ENCODE results near the gene SAA4. TPM values are rescaled to one million over a fixed set of nuclear protein-coding genes. Genes with fewer than 3 reads are reported as not detected.

SAA4 gene
- total and polyA plus RNA-seq, 2 experiments from 2014 or later, result not detected

DNA sequence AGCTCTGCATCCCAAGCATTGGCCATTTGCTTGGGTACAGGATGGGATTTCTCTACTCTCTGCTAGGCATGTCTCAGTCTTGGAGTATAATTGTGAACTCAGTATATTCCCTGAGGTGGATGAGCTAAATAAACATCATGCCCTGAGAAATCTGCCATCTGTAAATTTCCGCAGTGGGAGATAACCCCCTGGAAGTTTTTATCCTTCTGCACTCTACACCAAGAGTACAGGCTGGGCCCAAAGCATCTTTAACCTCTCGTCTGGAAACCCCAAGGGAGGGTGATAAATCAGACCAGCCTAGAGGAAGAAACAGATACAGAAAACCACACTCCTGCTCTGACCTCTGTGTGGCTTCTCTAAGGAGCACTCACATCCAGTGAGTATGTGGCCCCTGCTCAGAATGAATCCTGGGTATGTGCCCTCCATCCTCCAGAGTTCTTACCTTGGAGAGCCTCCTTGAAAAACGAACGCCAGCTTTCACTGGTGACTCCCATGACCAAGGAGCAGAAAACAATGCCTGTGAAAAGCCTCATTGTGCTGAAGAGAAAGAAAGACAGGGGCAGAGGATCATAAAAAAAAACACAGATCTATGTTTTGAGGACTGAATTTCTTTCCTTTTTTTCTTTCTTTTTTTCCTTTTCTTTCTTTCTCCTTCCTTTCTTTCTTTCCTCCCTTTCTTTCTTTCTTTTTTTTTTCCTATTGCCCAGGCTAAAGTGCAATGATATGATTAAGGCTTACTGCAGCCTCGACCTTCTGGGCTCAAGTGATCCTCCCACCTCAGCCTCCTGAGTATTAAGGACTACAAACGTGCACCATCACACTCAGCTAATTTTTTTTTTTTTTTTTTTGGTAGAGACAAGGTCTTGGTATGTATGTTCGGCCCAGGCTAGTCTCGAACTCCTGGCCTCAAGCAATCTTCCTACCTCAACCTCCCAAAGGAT is 938 bp downstream of the SAA4 start:
- Histone ChIP-seq H3K36me3 (ENCODE audit: insufficient read depth) (no peaks in the 10 kb centered on the region), H2AFZ (0 out of 2 replicates have a peak overlapping the region, but pooled peaks have one; percentile 47), H3K27me3 (ENCODE audit: insufficient read depth) (no peaks in the 10 kb centered on the region), H3K9me2 (ENCODE audit: insufficient read depth) (no peaks in the 10 kb centered on the region), H3F3A (replicated peaks; ENCODE audit: low read depth) (no peaks in the 10 kb centered on the region), H3K79me2 (replicated peaks; ENCODE audit: insufficient read depth) (no peaks in the 10 kb centered on the region), H3K4me1 (ENCODE audit: insufficient read depth) (no peaks in the 10 kb centered on the region), H3K27ac (ENCODE audit: low read depth) (no peak overlapping the region), H3K4me2 (no peak overlapping the region), H3K4me3 (no peak overlapping the region), H4K20me1 (replicated peaks; ENCODE audit: insufficient read depth) (no peaks in the 10 kb centered on the region)
- no peaks in the 10 kb centered on the region for H3K36me3 Mint-ChIP-seq (ENCODE audit: low read depth)
- H3K4me3 Mint-ChIP-seq, result no peak overlapping the region
- DNase-seq (ENCODE audit: low spot score), result no peak
- H3K27ac Mint-ChIP-seq, result no peak overlapping the region
- no peak for TF ChIP-seq ETS1 (IDR thresholded peaks at IDR 0.05)
- no peak for TF ChIP-seq POLR2AphosphoS5 (IDR thresholded peaks at IDR 0.05; ENCODE audit: low read depth)
- TF ChIP-seq STAT1 (IDR thresholded peaks at IDR 0.05; ENCODE audit: unreplicated experiment), result no peak
- no peak for TF ChIP-seq ZNF331 (CRISPR knock-in tag; IDR thresholded peaks at IDR 0.05; ENCODE audit: low read depth)
- no peak for TF ChIP-seq JUNB (IDR thresholded peaks at IDR 0.05; ENCODE audit: unreplicated experiment)
- no peak for TF ChIP-seq CTCF (conservative IDR thresholded peaks at IDR 0.05; ENCODE audit: low read depth in 2 of 2)
- no peak for TF ChIP-seq NANOG (IDR thresholded peaks at IDR 0.05; ENCODE audit: borderline replicate concordance)
- no peak for TF ChIP-seq EZH2 (IDR thresholded peaks at IDR 0.05; ENCODE audit: low read depth, unreplicated experiment)
- TF ChIP-seq CREB1 (CRISPR knock-in tag; IDR thresholded peaks at IDR 0.05; ENCODE audit: low read depth), result no peak
- TF ChIP-seq EZH2phosphoT487 (IDR thresholded peaks at IDR 0.05; ENCODE audit: unreplicated experiment), result no peak
- H3K9me3 Mint-ChIP-seq, result no peaks in the 10 kb centered on the region
- peaks cover 6% of the 10 kb centered on the region for H3K27me3 Mint-ChIP-seq (ENCODE audit: insufficient read depth, low read depth, poor library complexity)
- H3K4me1 Mint-ChIP-seq, result no peaks in the 10 kb centered on the region
- no peak for ATAC-seq

DNA sequence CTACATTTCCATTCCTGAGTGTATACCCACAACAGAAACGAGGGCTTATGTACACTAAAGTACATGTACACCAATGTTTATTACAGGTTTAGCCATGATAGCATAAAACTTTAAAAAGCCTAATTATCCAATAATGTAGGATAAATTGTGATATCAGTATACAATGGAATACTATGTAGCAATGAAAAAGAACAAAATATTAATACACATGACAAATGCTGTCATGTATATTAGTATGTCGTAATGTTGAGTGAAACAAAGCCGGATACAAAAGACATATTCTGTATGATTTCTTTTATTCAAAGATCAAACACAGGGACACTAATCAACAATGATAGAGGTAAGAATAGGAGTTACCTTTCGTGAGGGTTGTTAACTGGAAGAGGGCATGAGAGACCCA is 2.7 kb downstream of the SAA4 start:
- Histone ChIP-seq H3K27me3 (ENCODE audit: insufficient read depth) (no peaks in the 10 kb centered on the region), H3F3A (replicated peaks; ENCODE audit: low read depth) (no peaks in the 10 kb centered on the region), H3K27ac (ENCODE audit: low read depth) (no peak overlapping the region), H3K79me2 (replicated peaks; ENCODE audit: insufficient read depth) (no peaks in the 10 kb centered on the region), H3K4me2 (no peak overlapping the region), H3K4me1 (ENCODE audit: insufficient read depth) (no peaks in the 10 kb centered on the region), H3K4me3 (no peak overlapping the region), H3K9me2 (ENCODE audit: insufficient read depth) (no peaks in the 10 kb centered on the region), H3K36me3 (ENCODE audit: insufficient read depth) (no peaks in the 10 kb centered on the region), H2AFZ (no peak overlapping the region), H4K20me1 (replicated peaks; ENCODE audit: insufficient read depth) (no peaks in the 10 kb centered on the region)
- Mint-ChIP-seq H3K4me3 (no peak overlapping the region), H3K36me3 (ENCODE audit: low read depth) (no peaks in the 10 kb centered on the region), H3K27ac (no peak overlapping the region), H3K4me1 (no peaks in the 10 kb centered on the region), H3K9me3 (no peaks in the 10 kb centered on the region), H3K27me3 (ENCODE audit: insufficient read depth, low read depth, poor library complexity) (peaks cover 7% of the 10 kb centered on the region)
- DNase-seq (ENCODE audit: low spot score) (no peak), ATAC-seq (no peak)
- TF ChIP-seq ZNF331 (CRISPR knock-in tag; IDR thresholded peaks at IDR 0.05; ENCODE audit: low read depth), result no peak
- no peak for TF ChIP-seq NANOG (IDR thresholded peaks at IDR 0.05; ENCODE audit: borderline replicate concordance)
- TF ChIP-seq JUNB (IDR thresholded peaks at IDR 0.05; ENCODE audit: unreplicated experiment), result no peak
- no peak for TF ChIP-seq EZH2phosphoT487 (IDR thresholded peaks at IDR 0.05; ENCODE audit: unreplicated experiment)
- TF ChIP-seq CREB1 (CRISPR knock-in tag; IDR thresholded peaks at IDR 0.05; ENCODE audit: low read depth), result no peak
- no peak for TF ChIP-seq CTCF (conservative IDR thresholded peaks at IDR 0.05; ENCODE audit: low read depth in 2 of 2)
- TF ChIP-seq ZNF114 (CRISPR knock-in tag; IDR thresholded peaks at IDR 0.05), result no peak
- TF ChIP-seq, protein P1, sequence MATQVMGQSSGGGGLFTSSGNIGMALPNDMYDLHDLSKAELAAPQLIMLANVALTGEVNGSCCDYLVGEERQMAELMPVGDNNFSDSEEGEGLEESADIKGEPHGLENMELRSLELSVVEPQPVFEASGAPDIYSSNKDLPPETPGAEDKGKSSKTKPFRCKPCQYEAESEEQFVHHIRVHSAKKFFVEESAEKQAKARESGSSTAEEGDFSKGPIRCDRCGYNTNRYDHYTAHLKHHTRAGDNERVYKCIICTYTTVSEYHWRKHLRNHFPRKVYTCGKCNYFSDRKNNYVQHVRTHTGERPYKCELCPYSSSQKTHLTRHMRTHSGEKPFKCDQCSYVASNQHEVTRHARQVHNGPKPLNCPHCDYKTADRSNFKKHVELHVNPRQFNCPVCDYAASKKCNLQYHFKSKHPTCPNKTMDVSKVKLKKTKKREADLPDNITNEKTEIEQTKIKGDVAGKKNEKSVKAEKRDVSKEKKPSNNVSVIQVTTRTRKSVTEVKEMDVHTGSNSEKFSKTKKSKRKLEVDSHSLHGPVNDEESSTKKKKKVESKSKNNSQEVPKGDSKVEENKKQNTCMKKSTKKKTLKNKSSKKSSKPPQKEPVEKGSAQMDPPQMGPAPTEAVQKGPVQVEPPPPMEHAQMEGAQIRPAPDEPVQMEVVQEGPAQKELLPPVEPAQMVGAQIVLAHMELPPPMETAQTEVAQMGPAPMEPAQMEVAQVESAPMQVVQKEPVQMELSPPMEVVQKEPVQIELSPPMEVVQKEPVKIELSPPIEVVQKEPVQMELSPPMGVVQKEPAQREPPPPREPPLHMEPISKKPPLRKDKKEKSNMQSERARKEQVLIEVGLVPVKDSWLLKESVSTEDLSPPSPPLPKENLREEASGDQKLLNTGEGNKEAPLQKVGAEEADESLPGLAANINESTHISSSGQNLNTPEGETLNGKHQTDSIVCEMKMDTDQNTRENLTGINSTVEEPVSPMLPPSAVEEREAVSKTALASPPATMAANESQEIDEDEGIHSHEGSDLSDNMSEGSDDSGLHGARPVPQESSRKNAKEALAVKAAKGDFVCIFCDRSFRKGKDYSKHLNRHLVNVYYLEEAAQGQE (IDR thresholded peaks at IDR 0.05; ENCODE audit: unreplicated experiment), result no peak
- TF ChIP-seq POLR2AphosphoS5 (IDR thresholded peaks at IDR 0.05; ENCODE audit: low read depth), result no peak
- no peak for TF ChIP-seq ETS1 (IDR thresholded peaks at IDR 0.05)

All from GM23338 (cell line).